Fibroblast of peridontal ligament (primary cell): ENCODE data around the gene GTPBP6.
"Not testable (repeated sequence)": the region's sequence is repeated elsewhere in the genome, so short reads cannot be mapped to it uniquely, and the experiment has no call there.

Experiments
- DNase-seq: peaks from one replicate; pipeline ENCODE4 v3.0.0-alpha.2; 2010; ENCODE audit errors: extremely low read depth

The GTPBP6 gene

DNA sequence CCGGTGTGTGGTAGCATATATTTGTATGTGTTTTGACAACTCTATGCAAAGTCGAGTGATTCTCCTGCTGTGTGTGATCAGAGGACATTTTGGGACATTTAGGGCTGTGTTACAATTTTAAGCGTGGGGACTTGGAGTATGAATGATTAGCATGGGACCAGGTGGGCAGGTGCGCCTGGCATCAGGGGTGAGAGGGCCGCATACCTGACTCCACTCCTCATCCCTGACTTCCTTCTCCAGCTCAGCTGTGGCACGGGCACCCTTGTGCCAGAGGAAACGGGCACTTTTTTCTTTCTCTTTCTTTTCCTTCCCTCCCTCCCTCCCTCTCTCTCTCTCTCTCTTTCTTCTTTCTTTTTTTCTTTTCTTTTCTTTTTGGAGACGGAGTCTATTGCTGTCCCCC, 53.1 kb downstream of the GTPBP6 start:
- DNase-seq = no peak

DNA sequence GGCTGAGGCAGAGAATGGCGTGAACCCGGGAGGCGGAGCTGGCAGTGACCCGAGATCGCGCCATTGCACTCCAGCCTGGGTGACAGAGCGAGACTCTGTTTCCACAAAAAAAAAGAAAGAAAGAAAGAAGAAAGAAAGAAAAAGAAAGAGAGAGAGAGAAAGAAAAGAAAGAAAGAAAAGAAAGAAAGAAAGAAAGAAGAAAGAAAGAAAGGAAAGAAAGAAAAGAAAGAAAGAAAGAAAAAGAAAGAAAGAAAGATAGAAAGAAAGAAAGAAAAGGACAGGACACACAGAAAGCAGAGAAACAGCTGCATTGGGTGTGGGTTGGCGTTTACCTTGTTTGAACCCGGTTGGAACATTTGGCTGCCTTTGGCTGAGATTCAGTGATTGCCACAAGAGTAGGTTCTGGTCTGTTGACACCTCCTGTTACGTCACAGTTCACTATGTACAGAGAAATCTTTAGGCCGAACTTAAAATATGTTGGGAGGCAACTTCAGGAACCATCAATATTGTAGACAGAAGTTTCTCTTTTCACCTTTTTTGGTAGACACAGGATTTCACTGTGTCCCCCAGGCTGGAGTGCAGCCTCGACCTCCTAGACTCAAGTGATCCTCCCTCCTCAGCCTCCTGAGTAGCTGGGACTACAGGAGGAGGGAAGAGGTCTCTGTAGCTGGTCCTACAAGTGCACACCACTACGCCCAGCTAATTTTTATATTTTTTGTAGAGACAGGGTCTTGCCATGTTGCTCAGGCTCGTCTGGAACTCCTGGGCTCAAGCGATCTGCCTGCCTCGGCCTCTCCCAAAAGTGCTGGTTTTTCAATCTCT, 53.8 kb downstream of the GTPBP6 start:
- DNase-seq = peak; percentile 18

GRCh38 chrX:264006-264405, 54.6 kb downstream of the GTPBP6 start:
- not testable (repeated sequence) for DNase-seq

DNA sequence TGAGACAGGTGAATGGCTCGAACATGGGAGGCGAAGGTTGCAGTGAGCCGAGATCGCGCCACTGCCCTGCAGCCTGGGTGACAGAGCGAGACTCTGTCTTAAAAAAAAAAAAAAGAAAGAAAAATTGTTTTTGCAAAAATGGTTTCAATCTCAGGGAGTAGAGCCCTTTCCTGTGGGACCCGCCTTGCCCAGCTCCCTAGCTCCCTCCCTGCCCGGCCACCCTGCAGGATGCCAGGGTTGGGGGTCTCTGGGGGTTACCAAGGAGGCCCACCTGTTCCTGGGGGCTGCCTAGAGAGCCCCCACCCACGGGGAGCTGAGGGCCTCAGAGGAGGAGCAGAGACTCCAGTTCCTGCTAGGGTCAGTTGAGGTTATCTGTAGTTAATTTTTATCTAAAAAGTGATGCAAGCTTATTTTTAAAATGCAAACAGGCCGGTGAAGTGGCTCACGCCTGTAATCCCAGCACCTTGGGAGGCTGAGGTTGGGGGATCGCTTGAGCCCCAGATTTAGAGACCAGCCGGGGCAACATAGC, 56.2 kb downstream of the GTPBP6 start:
- DNase-seq = no peak

- DNase-seq = no peak
Measured at GRCh38 chrX:261919-262352, 56.7 kb downstream of the GTPBP6 start.

DNA sequence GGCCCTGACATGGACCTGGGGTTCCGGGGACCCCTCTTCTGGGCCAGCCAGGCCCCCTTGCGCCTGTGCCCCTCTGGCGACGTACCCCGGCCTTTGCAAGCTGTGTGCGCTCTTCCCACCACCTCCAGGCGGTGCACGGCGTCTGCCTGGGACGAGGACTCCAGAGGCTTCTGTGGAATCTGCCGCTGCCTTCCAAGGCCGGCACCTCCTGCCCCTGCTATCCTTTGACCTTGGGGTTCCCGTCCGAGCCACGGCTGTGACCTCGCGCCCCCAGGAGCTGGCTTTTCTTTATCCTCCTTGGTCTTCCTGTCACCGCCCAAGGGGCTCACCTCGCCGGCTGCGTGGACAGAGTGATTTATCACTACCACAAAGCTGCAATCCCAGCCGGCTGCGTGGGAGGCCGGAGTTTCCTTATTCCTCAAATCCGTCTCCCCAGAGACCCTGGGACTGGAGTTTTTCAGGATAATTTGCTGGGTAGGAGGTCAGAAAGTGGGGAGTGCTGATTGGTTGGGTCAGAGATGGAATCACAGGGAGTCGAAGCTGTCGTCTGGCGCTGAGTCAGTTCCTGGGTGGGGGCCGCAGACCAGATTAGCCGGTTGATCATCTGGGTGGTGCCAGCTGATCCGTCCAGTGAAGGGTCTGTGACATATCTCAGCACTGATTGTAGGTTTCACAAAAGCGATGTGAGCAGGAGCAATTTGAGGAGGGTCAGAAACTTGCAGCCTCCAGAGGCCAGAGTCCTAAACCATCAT, 57.3 kb downstream of the GTPBP6 start:
- peak; percentile 18 for DNase-seq

DNA sequence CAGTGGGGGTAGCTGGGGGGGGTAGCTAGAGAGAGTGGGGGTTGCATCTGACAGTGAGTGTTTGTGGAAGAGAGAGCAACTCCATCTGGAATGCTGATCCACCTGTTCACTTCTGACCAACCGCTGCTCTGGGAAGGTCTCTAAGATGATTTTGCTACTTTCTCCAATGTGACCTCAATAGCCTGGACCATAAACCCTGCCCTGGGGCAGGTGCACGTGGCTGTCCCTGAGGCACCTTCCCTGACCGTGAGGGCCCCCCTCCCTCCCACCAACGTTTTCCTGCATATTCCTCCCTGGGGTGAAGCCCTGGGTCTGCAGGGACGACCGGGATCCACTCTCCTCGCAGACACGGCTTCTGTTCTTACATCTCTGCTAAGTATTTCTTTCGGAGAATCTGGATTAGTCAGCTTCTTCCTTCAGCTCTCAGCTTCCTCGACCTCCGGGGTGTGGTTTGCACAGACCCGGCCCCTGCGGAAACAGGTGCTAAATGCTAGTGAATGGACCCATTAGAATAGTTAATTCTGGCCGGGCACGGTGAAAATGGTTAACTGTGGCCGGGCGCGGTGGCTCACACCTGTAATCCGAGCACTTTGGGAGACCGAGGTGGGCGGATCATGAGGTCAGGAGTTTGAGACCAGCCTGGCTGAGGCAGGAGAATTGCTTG, 58.8 kb downstream of the GTPBP6 start:
- no peak for DNase-seq

- DNase-seq = no peak
Measured at GRCh38 chrX:258291-259040, 60.1 kb downstream of the GTPBP6 start.

- DNase-seq = no peak
Measured at GRCh38 chrX:257681-258289, 60.8 kb downstream of the GTPBP6 start.

- not testable (repeated sequence) for DNase-seq
Measured at GRCh38 chrX:257054-257453, 61.5 kb downstream of the GTPBP6 start.

DNA sequence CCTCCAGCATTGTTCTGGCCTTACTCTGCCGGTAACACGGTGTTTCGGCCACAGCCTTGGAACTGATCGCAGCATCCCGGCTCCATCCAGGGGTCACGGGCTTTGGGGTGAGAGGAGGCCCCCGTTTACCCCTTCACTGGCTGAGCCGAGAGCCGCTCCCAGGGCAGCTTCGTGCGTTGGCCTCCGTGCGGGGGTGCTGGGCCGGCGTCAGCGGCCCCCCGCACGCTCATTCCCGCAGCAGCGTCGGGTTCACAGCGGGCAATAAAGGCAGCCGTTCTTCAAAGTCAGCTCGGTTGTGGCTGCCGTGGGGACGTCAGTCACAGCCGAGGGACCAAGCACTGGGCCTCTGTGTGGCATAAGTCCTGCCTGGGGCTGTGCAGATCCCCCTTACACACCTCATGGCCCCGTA, 62.7 kb downstream of the GTPBP6 start:
- DNase-seq = no peak
